Panc1 (cell line): ENCODE data around the gene ATAD5. TPM values are rescaled to one million over a fixed set of nuclear protein-coding genes. Genes with fewer than 3 reads are reported as not detected.

Experiments used
- ATAC-seq: fragments of 200-7000 bp; cut with Tn5 transposase; 2 replicates; pipeline ENCODE4 v1.9.1; 2020; ENCODE audit warnings: mild to moderate bottlenecking, moderate library complexity
- BruUV-seq: library from RNA; stranded (reverse); fragments of 400-500 nt; replicated peaks from 2 replicates; lab custom pipeline; 2021; lab: Mats Ljungman, UMichigan
- CTCF ChIA-PET: fragments of 300-600 bp; sonication (Branson Sonifier 250); formaldehyde crosslinking; loops from one replicate; lab custom pipeline; 2022; ENCODE audit warnings: antibody characterized with exemption; lab: Charles Lee
- POLR2A ChIA-PET: fragments of 300-600 bp; sonication (Branson Sonifier 250); formaldehyde crosslinking; loops from one replicate; lab custom pipeline; 2022; ENCODE audit warnings: antibody characterized with exemption; lab: Charles Lee
- DNase-seq: peaks from one replicate; pipeline ENCODE4 v3.0.0-alpha.2; 2010; ENCODE audit warnings: low read depth, low spot score
- H3K27ac ChIP-seq: 2 replicates; pipeline ENCODE4 v1.5.1; 2011; ENCODE audit warnings: mild to moderate bottlenecking, low read length, inconsistent platforms
- H3K27me3 ChIP-seq: fragments of 200-500 bp; sonication (Bioruptor generic); 2 replicates; pipeline ENCODE4 v1.6.0; 2014; ENCODE audit warnings: low read length, inconsistent platforms; ENCODE audit not compliant: control insufficient read depth, insufficient read depth
- H3K36me3 ChIP-seq: fragments of 200-500 bp; sonication (Bioruptor generic); 2 replicates; pipeline ENCODE4 v1.5.1; 2014; ENCODE audit warnings: inconsistent platforms, mild to moderate bottlenecking, low read length, moderate library complexity; ENCODE audit not compliant: control insufficient read depth, insufficient read depth
- H3K4me1 ChIP-seq: 2 replicates; pipeline ENCODE4 v1.5.1; 2011; ENCODE audit warnings: inconsistent platforms, mild to moderate bottlenecking, low read length, moderate library complexity; ENCODE audit not compliant: control insufficient read depth, insufficient read depth
- H3K4me3 ChIP-seq, 2 experiments: 2 replicates each; pipeline ENCODE4 v1.5.1; 2011 to 2012; ENCODE audit warnings: low read depth in 2 of 2, low read length in 2 of 2, mild to moderate bottlenecking in 2 of 2, inconsistent platforms in 1 of 2, moderate library complexity in 1 of 2
- H3K9me3 ChIP-seq: fragments of 200-500 bp; sonication (Bioruptor generic); 2 replicates; pipeline ENCODE4 v1.5.1; 2014; ENCODE audit warnings: low read depth, mild to moderate bottlenecking, inconsistent platforms, low read length, moderate library complexity; ENCODE audit not compliant: control insufficient read depth, insufficient read depth
- POLR2AphosphoS5 ChIP-seq: IDR thresholded peaks from 2 replicates; pipeline ENCODE4 v1.6.1; 2012; ENCODE audit warnings: mild to moderate bottlenecking, low read depth, low read length, moderate library complexity
- SIN3A ChIP-seq: IDR thresholded peaks from 2 replicates; pipeline ENCODE4 v1.6.1; 2012; ENCODE audit warnings: low read depth, mild to moderate bottlenecking, low read length, moderate library complexity, borderline replicate concordance; ENCODE audit not compliant: insufficient read depth
- TCF7L2 ChIP-seq: IDR thresholded peaks from 2 replicates; pipeline ENCODE4 v1.6.1; 2011; ENCODE audit warnings: mild to moderate bottlenecking, low read depth, low read length, inconsistent platforms
- in situ Hi-C: cut with HindIII; loops from 2 replicates; pipeline ENCODE4 v1.10.0; 2016; ENCODE audit warnings: low sequenced_read_pairs, low pct_unique_long_range_greater_than_20kb
- intact Hi-C: fragments of 100-400 bp; cut with micrococcal nuclease; formaldehyde crosslinking; loops from one replicate; pipeline ENCODE4 v1.10.0; 2022; ENCODE audit not compliant: unreplicated experiment
- total RNA-seq: library from RNA; stranded (reverse); gene quantifications from one replicate; pipeline ENCODE4 v1.2.1, GENCODE V29; 2021; ENCODE audit not compliant: unreplicated experiment
- TF ChIP-seq, protein P1 (sequence below), 2 experiments: IDR thresholded peaks; 2 replicates each; pipeline ENCODE4 v1.6.1; 2011 to 2012; ENCODE audit warnings: low read depth in 2 of 2, control low read depth in 1 of 2, low read length in 1 of 2, mild to moderate bottlenecking in 1 of 2, moderate library complexity in 1 of 2; ENCODE audit not compliant: insufficient read depth in 1 of 2
- TF ChIP-seq, protein P2 (sequence below): fragments of 450-650 bp; IDR thresholded peaks from 2 replicates; pipeline ENCODE4 v1.5.1; 2017; ENCODE audit warnings: mild to moderate bottlenecking

Gene ATAD5
- total RNA-seq, 1 experiment from 2014 or later, result 11.5 TPM

DNA sequence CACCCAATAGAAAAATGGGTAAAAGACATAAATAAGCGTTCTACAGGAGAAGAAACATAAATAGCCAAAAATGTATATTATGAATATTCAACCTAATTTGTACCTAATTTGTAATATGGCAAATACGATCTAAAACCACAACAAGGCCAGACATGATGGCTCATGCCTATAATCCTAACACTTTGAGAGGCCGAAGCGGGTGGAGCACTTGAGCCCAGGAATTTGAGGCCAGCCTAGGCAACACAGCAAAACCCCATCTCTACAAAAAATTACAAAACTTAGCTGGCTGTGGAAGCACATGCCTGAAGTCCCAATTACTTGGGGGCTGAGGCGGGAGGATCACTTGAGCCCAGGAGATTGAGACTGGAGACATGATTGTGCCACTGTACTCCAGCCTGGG, 37.4 kb upstream of the ATAD5 start:
- CTCF ChIA-PET, result no interaction called here
- in situ Hi-C loops, result no loop called here

DNA sequence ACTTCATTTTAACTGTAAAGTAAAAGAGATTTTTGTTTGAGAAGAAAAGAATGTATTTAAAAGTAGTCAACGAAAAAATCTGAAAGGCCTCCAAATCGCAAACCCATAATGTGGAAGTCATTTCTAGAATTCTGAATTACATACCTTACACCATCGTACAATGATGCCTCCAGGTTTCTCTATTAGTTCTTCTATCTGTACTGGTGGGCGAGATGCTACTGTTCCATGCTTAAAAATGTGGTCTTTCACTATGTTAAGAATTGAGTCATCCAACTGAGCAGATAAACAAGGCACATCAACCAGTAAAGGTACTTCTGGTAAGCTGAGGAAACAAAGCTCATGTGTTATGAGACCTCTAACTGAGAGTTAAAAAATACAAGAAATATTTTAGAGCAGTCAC, 35.8 kb upstream of the ATAD5 start:
- CTCF ChIA-PET, result interaction anchor here (0.5 kb wide), 1 partner anchor 9 kb away, joined by 10 read pairs; no protein-coding TSS in a partner anchor

More for the DNA sequence above, 37.4 kb upstream of the ATAD5 start:
- Histone ChIP-seq H3K4me1 (no peaks in the 10 kb centered on the region), H3K9me3 (no peaks in the 10 kb centered on the region), H3K4me3 (no peak overlapping the region), H3K36me3 (no peaks in the 10 kb centered on the region; the same call in 1 of the 2 replicates), H3K27ac (no peak overlapping the region), H3K27me3 (no peaks in the 10 kb centered on the region)
- DNase-seq (no peak), ATAC-seq (no peak)
- POLR2A ChIA-PET, result interaction anchor here (0.5 kb wide), 1 partner anchor 21 kb away, joined by 4 read pairs; no protein-coding TSS in a partner anchor
- intact Hi-C loops, result no loop called here
- TF ChIP-seq POLR2AphosphoS5 (no peak), SIN3A (no peak), TCF7L2 (no peak)
- TF ChIP-seq, protein P1, sequence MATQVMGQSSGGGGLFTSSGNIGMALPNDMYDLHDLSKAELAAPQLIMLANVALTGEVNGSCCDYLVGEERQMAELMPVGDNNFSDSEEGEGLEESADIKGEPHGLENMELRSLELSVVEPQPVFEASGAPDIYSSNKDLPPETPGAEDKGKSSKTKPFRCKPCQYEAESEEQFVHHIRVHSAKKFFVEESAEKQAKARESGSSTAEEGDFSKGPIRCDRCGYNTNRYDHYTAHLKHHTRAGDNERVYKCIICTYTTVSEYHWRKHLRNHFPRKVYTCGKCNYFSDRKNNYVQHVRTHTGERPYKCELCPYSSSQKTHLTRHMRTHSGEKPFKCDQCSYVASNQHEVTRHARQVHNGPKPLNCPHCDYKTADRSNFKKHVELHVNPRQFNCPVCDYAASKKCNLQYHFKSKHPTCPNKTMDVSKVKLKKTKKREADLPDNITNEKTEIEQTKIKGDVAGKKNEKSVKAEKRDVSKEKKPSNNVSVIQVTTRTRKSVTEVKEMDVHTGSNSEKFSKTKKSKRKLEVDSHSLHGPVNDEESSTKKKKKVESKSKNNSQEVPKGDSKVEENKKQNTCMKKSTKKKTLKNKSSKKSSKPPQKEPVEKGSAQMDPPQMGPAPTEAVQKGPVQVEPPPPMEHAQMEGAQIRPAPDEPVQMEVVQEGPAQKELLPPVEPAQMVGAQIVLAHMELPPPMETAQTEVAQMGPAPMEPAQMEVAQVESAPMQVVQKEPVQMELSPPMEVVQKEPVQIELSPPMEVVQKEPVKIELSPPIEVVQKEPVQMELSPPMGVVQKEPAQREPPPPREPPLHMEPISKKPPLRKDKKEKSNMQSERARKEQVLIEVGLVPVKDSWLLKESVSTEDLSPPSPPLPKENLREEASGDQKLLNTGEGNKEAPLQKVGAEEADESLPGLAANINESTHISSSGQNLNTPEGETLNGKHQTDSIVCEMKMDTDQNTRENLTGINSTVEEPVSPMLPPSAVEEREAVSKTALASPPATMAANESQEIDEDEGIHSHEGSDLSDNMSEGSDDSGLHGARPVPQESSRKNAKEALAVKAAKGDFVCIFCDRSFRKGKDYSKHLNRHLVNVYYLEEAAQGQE (IDR thresholded peaks at IDR 0.05; ENCODE audit: insufficient read depth in 1 of 2, low read depth in 2 of 2, low read length in 1 of 2), result no peak
- TF ChIP-seq, protein P2, sequence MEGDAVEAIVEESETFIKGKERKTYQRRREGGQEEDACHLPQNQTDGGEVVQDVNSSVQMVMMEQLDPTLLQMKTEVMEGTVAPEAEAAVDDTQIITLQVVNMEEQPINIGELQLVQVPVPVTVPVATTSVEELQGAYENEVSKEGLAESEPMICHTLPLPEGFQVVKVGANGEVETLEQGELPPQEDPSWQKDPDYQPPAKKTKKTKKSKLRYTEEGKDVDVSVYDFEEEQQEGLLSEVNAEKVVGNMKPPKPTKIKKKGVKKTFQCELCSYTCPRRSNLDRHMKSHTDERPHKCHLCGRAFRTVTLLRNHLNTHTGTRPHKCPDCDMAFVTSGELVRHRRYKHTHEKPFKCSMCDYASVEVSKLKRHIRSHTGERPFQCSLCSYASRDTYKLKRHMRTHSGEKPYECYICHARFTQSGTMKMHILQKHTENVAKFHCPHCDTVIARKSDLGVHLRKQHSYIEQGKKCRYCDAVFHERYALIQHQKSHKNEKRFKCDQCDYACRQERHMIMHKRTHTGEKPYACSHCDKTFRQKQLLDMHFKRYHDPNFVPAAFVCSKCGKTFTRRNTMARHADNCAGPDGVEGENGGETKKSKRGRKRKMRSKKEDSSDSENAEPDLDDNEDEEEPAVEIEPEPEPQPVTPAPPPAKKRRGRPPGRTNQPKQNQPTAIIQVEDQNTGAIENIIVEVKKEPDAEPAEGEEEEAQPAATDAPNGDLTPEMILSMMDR, result no peak
- BruUV-seq, result no TSS peak

More for the DNA sequence above, 35.8 kb upstream of the ATAD5 start:
- TF ChIP-seq SIN3A, result no peak
- TF ChIP-seq, protein P1 (IDR thresholded peaks at IDR 0.05; ENCODE audit: insufficient read depth in 1 of 2, low read depth in 2 of 2, low read length in 1 of 2), result no peak
- TF ChIP-seq, protein P2, result no peak
- TF ChIP-seq TCF7L2, result no peak
- TF ChIP-seq POLR2AphosphoS5, result no peak
- BruUV-seq, result no TSS peak
- H3K27ac ChIP-seq, result no peak overlapping the region
- in situ Hi-C loops, result no loop called here
- intact Hi-C loops, result no loop called here
- H3K36me3 ChIP-seq, result 0 out of 2 replicates have a peak, but pooled peaks cover 3% of the 10 kb centered on the region
- POLR2A ChIA-PET, result no interaction called here
- ATAC-seq (no peak), DNase-seq (no peak)
- no peaks in the 10 kb centered on the region for H3K9me3 ChIP-seq
- H3K4me3 ChIP-seq, result no peak overlapping the region
- no peaks in the 10 kb centered on the region for H3K4me1 ChIP-seq
- H3K27me3 ChIP-seq, result no peaks in the 10 kb centered on the region
